Measurements from ENCODE around the gene GALNT10. TPM values are rescaled to one million over a fixed set of nuclear protein-coding genes. Genes with fewer than 3 reads are reported as not detected.

The GALNT10 gene
- total RNA-seq, 1 donor from 2014 or later, result 11.5 TPM

DNA sequence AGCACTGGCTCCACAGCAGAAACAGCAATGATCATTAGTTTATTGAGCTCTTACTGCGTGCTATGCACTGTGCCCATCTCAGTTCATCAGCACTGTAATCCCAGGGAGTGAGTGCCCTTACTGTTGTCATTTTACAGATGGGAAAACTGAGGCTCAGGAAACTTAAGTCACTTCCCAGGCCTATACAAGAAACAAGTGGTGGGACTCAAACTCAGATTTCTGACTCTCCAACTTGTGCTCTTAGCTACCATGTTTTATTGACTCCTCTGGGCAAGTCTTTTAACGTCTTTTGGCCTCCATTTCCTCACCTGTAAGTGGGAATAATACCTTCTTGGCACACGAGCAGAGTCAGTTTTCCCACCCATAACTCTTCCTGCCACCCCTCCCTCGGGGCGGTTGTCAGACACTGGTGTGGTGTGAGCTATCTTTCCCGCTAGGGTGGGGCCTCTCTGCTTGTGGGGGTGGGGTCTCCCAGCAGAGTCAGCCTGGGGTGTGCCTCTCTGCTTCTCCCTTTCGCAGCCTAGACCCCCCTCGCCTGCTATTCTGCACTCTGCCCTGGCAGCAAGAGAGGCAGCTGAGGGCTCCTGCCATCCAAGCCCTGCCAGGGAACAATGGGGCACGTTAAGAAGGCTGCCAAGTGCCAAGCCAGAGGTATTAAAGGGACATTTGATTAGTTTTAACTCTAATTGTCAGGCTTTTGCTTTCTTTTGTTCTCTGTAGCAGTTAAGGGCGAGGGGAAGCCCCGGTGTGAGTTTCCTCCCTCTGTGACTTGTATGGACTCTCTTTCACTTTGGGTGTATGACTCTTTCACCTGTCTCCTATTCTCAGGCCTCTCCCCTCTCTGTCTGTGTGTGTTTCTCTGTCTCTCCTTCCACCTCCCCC, 12.1 kb downstream of the GALNT10 start:
- intact Hi-C loops (cut with DNase I), result no loop called here
- H3K36me3 ChIP-seq, result no peaks in the 10 kb centered on the region
- no peaks in the 10 kb centered on the region for H3K9me3 ChIP-seq
- H3K27ac ChIP-seq, result no peak overlapping the region
- no peaks in the 10 kb centered on the region for H3K27me3 ChIP-seq
- no peak overlapping the region for H3K4me3 ChIP-seq
- no peak for DNase-seq (ENCODE audit: extremely low spot score in 2 of 2)
- peaks cover 17% of the 10 kb centered on the region for H3K4me1 ChIP-seq
- no peak for TF ChIP-seq POLR2AphosphoS5 (IDR thresholded peaks at IDR 0.05; ENCODE audit: insufficient read depth in 1 of 2, low read depth in 1 of 2)
- TF ChIP-seq POLR2A (IDR thresholded peaks at IDR 0.05), result no peak
- TF ChIP-seq, protein P1, sequence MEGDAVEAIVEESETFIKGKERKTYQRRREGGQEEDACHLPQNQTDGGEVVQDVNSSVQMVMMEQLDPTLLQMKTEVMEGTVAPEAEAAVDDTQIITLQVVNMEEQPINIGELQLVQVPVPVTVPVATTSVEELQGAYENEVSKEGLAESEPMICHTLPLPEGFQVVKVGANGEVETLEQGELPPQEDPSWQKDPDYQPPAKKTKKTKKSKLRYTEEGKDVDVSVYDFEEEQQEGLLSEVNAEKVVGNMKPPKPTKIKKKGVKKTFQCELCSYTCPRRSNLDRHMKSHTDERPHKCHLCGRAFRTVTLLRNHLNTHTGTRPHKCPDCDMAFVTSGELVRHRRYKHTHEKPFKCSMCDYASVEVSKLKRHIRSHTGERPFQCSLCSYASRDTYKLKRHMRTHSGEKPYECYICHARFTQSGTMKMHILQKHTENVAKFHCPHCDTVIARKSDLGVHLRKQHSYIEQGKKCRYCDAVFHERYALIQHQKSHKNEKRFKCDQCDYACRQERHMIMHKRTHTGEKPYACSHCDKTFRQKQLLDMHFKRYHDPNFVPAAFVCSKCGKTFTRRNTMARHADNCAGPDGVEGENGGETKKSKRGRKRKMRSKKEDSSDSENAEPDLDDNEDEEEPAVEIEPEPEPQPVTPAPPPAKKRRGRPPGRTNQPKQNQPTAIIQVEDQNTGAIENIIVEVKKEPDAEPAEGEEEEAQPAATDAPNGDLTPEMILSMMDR (IDR thresholded peaks at IDR 0.05), result no peak

DNA sequence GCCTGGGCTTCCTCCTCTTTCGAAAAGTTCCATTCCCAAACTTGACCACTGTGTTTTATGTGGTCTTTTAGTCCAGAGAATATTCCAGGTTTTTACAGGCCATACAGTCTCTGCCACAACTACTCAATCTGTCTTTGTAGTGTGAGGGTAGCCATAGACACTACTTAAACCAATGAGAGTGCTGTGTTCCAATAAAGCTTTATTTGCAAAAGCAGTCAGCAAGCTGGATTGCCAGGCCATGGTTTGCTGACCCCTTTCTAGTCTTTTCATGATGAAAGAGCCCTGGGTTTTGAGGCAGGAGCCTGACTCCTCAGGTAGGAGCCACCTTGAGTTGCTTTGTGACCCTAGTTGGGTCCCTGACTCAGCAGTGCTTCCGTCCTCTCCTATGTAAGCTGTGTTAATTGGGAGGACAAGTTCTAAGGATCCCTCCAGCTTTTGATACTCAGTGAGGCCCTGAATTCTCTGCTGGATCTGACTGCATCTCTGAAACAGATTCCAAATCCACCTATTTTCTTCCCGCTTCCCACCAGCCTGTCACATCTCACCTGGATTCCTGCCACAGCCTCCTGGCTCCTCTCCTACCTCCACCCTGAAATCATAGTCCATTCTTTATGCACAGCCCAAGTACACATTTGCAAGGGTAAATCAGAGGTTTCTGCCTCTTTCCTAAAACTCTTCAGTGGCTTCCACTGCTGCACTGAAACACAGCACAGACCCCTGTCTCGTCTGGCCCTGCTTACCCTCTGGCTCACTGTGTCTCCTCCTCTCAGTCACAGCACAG, 13.5 kb downstream of the GALNT10 start:
- Histone ChIP-seq H3K36me3 (no peaks in the 10 kb centered on the region), H3K4me3 (no peak overlapping the region), H3K27ac (no peak overlapping the region), H3K9me3 (no peaks in the 10 kb centered on the region), H3K27me3 (no peaks in the 10 kb centered on the region), H3K4me1 (peaks cover 8% of the 10 kb centered on the region)
- TF ChIP-seq POLR2AphosphoS5 (IDR thresholded peaks at IDR 0.05; ENCODE audit: insufficient read depth in 1 of 2, low read depth in 1 of 2) (no peak), POLR2A (IDR thresholded peaks at IDR 0.05) (no peak)
- TF ChIP-seq, protein P1 (IDR thresholded peaks at IDR 0.05), result no peak
- DNase-seq (ENCODE audit: extremely low spot score in 2 of 2), result no peak
- intact Hi-C loops (cut with DNase I), result no loop called here

DNA sequence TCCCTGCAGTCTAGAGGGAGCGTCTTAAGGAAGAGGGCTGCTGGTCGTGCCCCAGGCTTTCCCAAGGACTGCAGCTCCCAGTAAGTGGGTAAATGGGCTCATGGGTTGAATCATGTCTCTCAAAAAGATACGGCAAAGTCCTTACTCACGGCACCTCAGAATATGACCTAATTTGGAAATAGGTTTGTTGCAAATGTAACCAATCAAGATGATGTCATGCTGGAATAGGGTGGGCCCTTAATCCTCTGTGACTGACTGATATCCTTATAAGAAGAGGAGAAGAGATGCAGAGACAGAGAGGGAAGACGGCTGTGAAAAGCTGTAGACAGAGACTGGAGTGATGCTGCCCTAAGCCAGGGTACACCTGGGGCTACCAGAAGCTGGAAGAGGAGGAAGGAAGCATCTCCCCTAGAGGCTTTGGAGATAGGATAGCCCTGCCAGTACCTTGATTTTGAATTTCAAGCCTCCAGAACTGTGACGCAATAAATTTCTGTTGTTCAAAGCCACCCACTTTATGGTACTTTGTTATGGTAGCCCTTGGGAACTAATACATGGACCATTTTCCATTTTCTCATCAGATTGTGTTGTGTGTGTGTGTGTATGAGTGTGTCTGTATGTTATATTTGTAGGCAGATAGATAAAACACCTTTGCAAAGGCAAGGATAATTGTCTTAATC, 15.0 kb downstream of the GALNT10 start:
- intact Hi-C loops (cut with DNase I), result no loop called here

DNA sequence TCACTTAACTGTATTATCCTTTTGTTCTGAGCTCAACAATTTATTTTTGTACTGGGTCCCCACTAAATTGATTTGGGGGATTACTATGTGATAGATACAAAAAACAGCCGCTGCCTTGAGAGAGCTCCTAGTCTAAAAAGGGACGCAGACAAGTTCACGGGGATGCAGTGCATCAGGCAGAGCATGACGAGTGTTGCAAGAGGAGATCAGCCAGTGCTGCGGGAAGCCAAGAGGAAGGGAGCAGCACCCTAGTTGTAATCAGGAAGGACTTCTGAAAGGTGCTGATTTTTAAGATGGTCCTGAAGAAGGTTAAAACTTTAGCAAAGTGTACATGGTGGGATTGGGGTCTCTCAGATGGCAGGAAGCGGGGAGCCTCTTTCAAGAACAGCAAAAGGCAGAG, 15.8 kb downstream of the GALNT10 start:
- intact Hi-C loops (cut with DNase I), result no loop called here

More for the DNA sequence above, 15.0 kb downstream of the GALNT10 start:
- Histone ChIP-seq H3K27ac (no peak overlapping the region), H3K9me3 (no peaks in the 10 kb centered on the region), H3K27me3 (no peaks in the 10 kb centered on the region), H3K4me1 (peaks cover 6% of the 10 kb centered on the region), H3K36me3 (no peaks in the 10 kb centered on the region), H3K4me3 (no peak overlapping the region)
- DNase-seq (ENCODE audit: extremely low spot score in 2 of 2), result no peak
- TF ChIP-seq, protein P1 (IDR thresholded peaks at IDR 0.05), result no peak
- no peak for TF ChIP-seq POLR2A (IDR thresholded peaks at IDR 0.05)
- no peak for TF ChIP-seq POLR2AphosphoS5 (IDR thresholded peaks at IDR 0.05; ENCODE audit: insufficient read depth in 1 of 2, low read depth in 1 of 2)

More for the DNA sequence above, 15.8 kb downstream of the GALNT10 start:
- Histone ChIP-seq H3K4me1 (peaks cover 6% of the 10 kb centered on the region), H3K4me3 (no peak overlapping the region), H3K27ac (no peak overlapping the region), H3K9me3 (no peaks in the 10 kb centered on the region), H3K27me3 (no peaks in the 10 kb centered on the region), H3K36me3 (no peaks in the 10 kb centered on the region)
- no peak for DNase-seq (ENCODE audit: extremely low spot score in 2 of 2)
- TF ChIP-seq POLR2AphosphoS5 (IDR thresholded peaks at IDR 0.05; ENCODE audit: insufficient read depth in 1 of 2, low read depth in 1 of 2), result no peak
- TF ChIP-seq, protein P1 (IDR thresholded peaks at IDR 0.05), result no peak
- no peak for TF ChIP-seq POLR2A (IDR thresholded peaks at IDR 0.05)
